K562 (cell line): ENCODE results near the gene GLT8D2. TPM values are rescaled to one million over a fixed set of nuclear protein-coding genes. Genes with fewer than 3 reads are reported as not detected.
A peak's percentile ranks its signal among the peaks of the same experiment; 100 is the strongest.

ENCODE experiments used
- ATAC-seq: fragments of 200-7000 bp; cut with Tn5 transposase; 3 replicates; pipeline ENCODE4 v1.9.1; 2020; ENCODE audit warnings: moderate library complexity
- BruUV-seq: library from RNA; stranded (reverse); fragments of 400-500 nt; replicated peaks from 2 replicates; lab custom pipeline; 2021; lab: Mats Ljungman, UMichigan
- CTCF ChIA-PET: fragments of 300-600 bp; formaldehyde crosslinking; extraction: SDS; loops from one replicate; lab custom pipeline; 2021; ENCODE audit warnings: low intra/inter-chr PET ratio; lab: Yijun Ruan, JAX
- POLR2A ChIA-PET: fragments of 300-600, 350-650 bp; sonication (Branson Sonifier 250); formaldehyde crosslinking; extraction: SDS; loops from one replicate; lab custom pipeline; 2021; ENCODE audit warnings: antibody characterized with exemption, inconsistent platforms; lab: Yijun Ruan, JAX
- DNase-seq, 4 experiments: peaks; one replicate each; pipeline versions ENCODE4 v3.0.0 to v3.0.0-alpha.2; 2011 to 2018; ENCODE audit warnings: low spot score in 3 of 4, mixed read lengths in 3 of 4; ENCODE audit errors: extremely low read depth in 1 of 4
- FAIRE-seq: peaks from 2 replicates; lab custom pipeline; 2011; peaks lifted over from hg19 to GRCh38; lab: Jason Lieb, UNC
- H2AFZ ChIP-seq: 2 replicates; pipeline ENCODE4 v1.6.0; 2011; ENCODE audit warnings: low read depth, low read length, control low read depth, inconsistent platforms
- H3K27ac ChIP-seq: fragments of 200-600 bp; 3 replicates; pipeline ENCODE4 v1.8.0; 2011; ENCODE audit warnings: low read depth, mild to moderate bottlenecking, control low read depth, inconsistent platforms, low read length, moderate library complexity, mixed read lengths; ENCODE audit errors: extremely low read depth
- H3K27me3 ChIP-seq, 2 experiments: fragments of 300-600 bp in 1 of 2; 2 replicates in 1 of 2; 3 replicates in 1 of 2; pipeline versions ENCODE4 v1.6.0 to v1.8.0; 2011; ENCODE audit warnings: inconsistent platforms in 2 of 2, low read length in 2 of 2, mild to moderate bottlenecking in 1 of 2, mixed read lengths in 1 of 2, moderate library complexity in 1 of 2; ENCODE audit not compliant: control insufficient read depth in 2 of 2, insufficient read depth in 2 of 2
- H3K36me3 ChIP-seq: fragments of 300-600 bp; 3 replicates; pipeline ENCODE4 v1.8.0; 2011; ENCODE audit warnings: mild to moderate bottlenecking, low read length, inconsistent platforms; ENCODE audit not compliant: control insufficient read depth, insufficient read depth
- H3K4me1 ChIP-seq, 2 experiments: fragments of 200-600 bp in 1 of 2; replicated peaks in 1 of 2; 2 replicates in 1 of 2; 3 replicates in 1 of 2; pipeline versions ENCODE4 v1.5.1 to v1.8.0; 2011; ENCODE audit warnings: inconsistent platforms in 2 of 2, low read length in 2 of 2, mild to moderate bottlenecking in 1 of 2, mixed read lengths in 1 of 2, moderate library complexity in 1 of 2; ENCODE audit not compliant: control insufficient read depth in 2 of 2, insufficient read depth in 2 of 2
- H3K4me2 ChIP-seq: 2 replicates; pipeline ENCODE4 v1.6.1; 2011; ENCODE audit warnings: low read length, control low read depth, inconsistent platforms, mixed read lengths; ENCODE audit not compliant: insufficient read depth
- H3K4me3 ChIP-seq: fragments of 200-600 bp; sonication (generic), shearing (Covaris generic); 2 replicates; pipeline ENCODE4 v1.5.1; 2016; ENCODE audit warnings: control low read depth, inconsistent platforms
- H3K79me2 ChIP-seq: fragments of 200-600 bp; 3 replicates; pipeline ENCODE4 v1.8.0; 2011; ENCODE audit warnings: low read length, inconsistent platforms; ENCODE audit not compliant: control insufficient read depth, insufficient read depth
- H3K9ac ChIP-seq, 2 experiments: 2 replicates each; pipeline versions ENCODE4 v1.6.0 to v1.6.1; 2011; ENCODE audit warnings: low read depth in 2 of 2, low read length in 2 of 2, control low read depth in 1 of 2, inconsistent platforms in 1 of 2, mild to moderate bottlenecking in 1 of 2, mixed read lengths in 1 of 2; ENCODE audit not compliant: insufficient read depth in 1 of 2
- H3K9me1 ChIP-seq: one replicate; pipeline ENCODE4 v1.6.0; 2011; ENCODE audit warnings: inconsistent platforms, mild to moderate bottlenecking, low read length, moderate library complexity; ENCODE audit not compliant: control insufficient read depth, insufficient read depth
- H3K9me3 ChIP-seq: replicated peaks from 2 replicates; pipeline ENCODE4 v1.5.1; 2011; ENCODE audit warnings: low read depth, low read length, inconsistent platforms; ENCODE audit not compliant: control insufficient read depth, insufficient read depth
- H4K20me1 ChIP-seq: replicated peaks from 2 replicates; pipeline ENCODE4 v1.6.1; 2011; ENCODE audit warnings: low read length, inconsistent platforms, mixed read lengths; ENCODE audit not compliant: control insufficient read depth, insufficient read depth
- CBX8 ChIP-seq: fragments of 200-600 bp; sonication (generic); IDR thresholded peaks from 2 replicates; pipeline ENCODE4 v1.6.1; 2012; ENCODE audit warnings: borderline replicate concordance, mixed run types, low read depth, mild to moderate bottlenecking, moderate library complexity, mixed read lengths, low read length, control low read depth, inconsistent platforms; ENCODE audit not compliant: poor library complexity, severe bottlenecking; ENCODE audit errors: extremely low read depth
- ESRRA ChIP-seq: fragments of 450-650 bp; IDR thresholded peaks from 2 replicates; pipeline ENCODE4 v1.6.1; 2014; ENCODE audit warnings: low read depth, mild to moderate bottlenecking, moderate library complexity, borderline replicate concordance
- SMAD3 ChIP-seq: fragments of 450-650 bp; formaldehyde crosslinking; conservative IDR thresholded peaks from 2 replicates; pipeline ENCODE4 v1.4.0; 2020; ENCODE audit warnings: mild to moderate bottlenecking
- ZNF584 ChIP-seq: fragments of 200-800 bp; sonication (Bioruptor generic); IDR thresholded peaks from 2 replicates; pipeline ENCODE4 v1.6.1; 2016; ENCODE audit warnings: low read depth, mild to moderate bottlenecking, missing genetic modification characterization, missing compliant biosample characterization
- ZNF589 ChIP-seq: fragments of 200-800 bp; sonication (Bioruptor generic); IDR thresholded peaks from 2 replicates; pipeline ENCODE4 v1.6.1; 2016; ENCODE audit warnings: low read depth, missing genetic modification characterization, missing compliant biosample characterization
- WGBS: fragments of 100-300 bp; shearing (Covaris generic); methylation state at CpG from one replicate; pipeline ENCODE4 v1.1.6; 2016; ENCODE audit warnings: low coverage, mixed read lengths; ENCODE audit not compliant: insufficient coverage; ENCODE audit errors: missing lambda C conversion rate; 5-methylcytosine and 5-hydroxymethylcytosine counted together
- in situ Hi-C: fragments of 300-500 bp; cut with MboI; formaldehyde crosslinking; loops from 4 replicates; pipeline ENCODE4 v1.15.0; 2018; ENCODE audit warnings: inconsistent platforms, mixed read lengths
- intact Hi-C: fragments of 100-400 bp; cut with micrococcal nuclease; formaldehyde crosslinking; loops from 2 replicates; pipeline ENCODE4 v1.14.2; 2022
- polyA plus RNA-seq, 8 experiments: library from polyadenylated mRNA; depleted of rRNA in 4 of 8; stranded (reverse) in 5 of 8; unstranded in 3 of 8; fragments of >200 nt; fragmentation: Nextera tagmentation in 2 of 8; fragmentation: Illumina TruSeq in 1 of 8; extraction: Ambion mirVana in 2 of 8; extraction: Trizol in 1 of 8; gene quantifications; 2 replicates each; pipeline versions ENCODE4 v1.2.1 to v1.2.3, GENCODE V29; 2011 to 2014; ENCODE audit warnings: inconsistent platforms in 1 of 8, missing spikeins in 1 of 8
- total RNA-seq, 7 experiments: library from RNA; depleted of rRNA in 6 of 7; stranded (reverse); fragments of >200 nt in 6 of 7; fragmentation: Illumina TruSeq in 2 of 7; extraction: Trizol in 2 of 7; gene quantifications; 2 replicates each; pipeline versions ENCODE4 v1.2.1 to v1.2.3, GENCODE V29; 2011 to 2021; ENCODE audit warnings: low replicate concordance in 1 of 7

The GLT8D2 gene
- total and polyA plus RNA-seq, 9 of the 15 experiments (the other 6 are each of a cell fraction or from before 2014, with no cell fraction given) = 0.18 to 0.27 (median 0.18) TPM; not detected in 6

- H3K27ac ChIP-seq = no peak overlapping the region
- in situ Hi-C loops = no loop called here
- H3K27me3 ChIP-seq = no peaks in the 10 kb centered on the region
- ChIA-PET POLR2A (interaction anchor here (1.0 to 1.1 kb wide), 2 partner anchors 10 to 13 kb away, joined by 3 read pairs; no protein-coding TSS in a partner anchor), CTCF (no interaction called here)
- FAIRE-seq (no peak), DNase-seq (no peak), ATAC-seq (no peak; the same call in 1 of the 3 replicates)
- no peaks in the 10 kb centered on the region for H3K36me3 ChIP-seq
- intact Hi-C loops = no loop called here
- H3K79me2 ChIP-seq = no peaks in the 10 kb centered on the region
- H3K9ac ChIP-seq = no peak overlapping the region
- H3K4me2 ChIP-seq = peak overlapping the region; percentile 35
- H3K4me1 ChIP-seq = peaks cover 0 to 12% of the 10 kb centered on the region in 2 experiments; a peak in 3 of 5 replicates
- no TSS peak for BruUV-seq
- peak overlapping the region; percentile 83 for H2AFZ ChIP-seq
- TF ChIP-seq ZNF584 (0 out of 2 replicates have a peak, but pooled peaks have one; percentile 45), ZNF589 (CRISPR knock-in tag) (0 out of 2 replicates have a peak, but pooled peaks have one; percentile 36), SMAD3 (CRISPR knock-in tag) (no peak)
- no peaks in the 10 kb centered on the region for H4K20me1 ChIP-seq
- no peaks in the 10 kb centered on the region; the same call in 1 of the 2 replicates for H3K9me3 ChIP-seq
- 40% methylated on average over 2 of the region's 2 CpGs for WGBS
- H3K9me1 ChIP-seq = no peaks in the 10 kb centered on the region
- no peak overlapping the region for H3K4me3 ChIP-seq
Observed at GRCh38 chr12:104010606-104011169, 39.3 kb downstream of the GLT8D2 start.

- Histone ChIP-seq H3K9me1 (no peaks in the 10 kb centered on the region), H3K36me3 (no peaks in the 10 kb centered on the region), H3K4me3 (no peak overlapping the region), H3K4me1 (peaks cover 0 to 12% of the 10 kb centered on the region in 2 experiments; a peak in 3 of 5 replicates), H3K9ac (no peak overlapping the region), H3K79me2 (no peaks in the 10 kb centered on the region), H4K20me1 (no peaks in the 10 kb centered on the region), H3K9me3 (no peaks in the 10 kb centered on the region; the same call in 1 of the 2 replicates), H3K27ac (no peak overlapping the region), H3K4me2 (no peak overlapping the region), H2AFZ (no peak overlapping the region), H3K27me3 (no peaks in the 10 kb centered on the region)
- 57% methylated on average over 4 of the region's 4 CpGs for WGBS
- in situ Hi-C loops = no loop called here
- ChIA-PET CTCF (no interaction called here), POLR2A (interaction anchor here (1.1 kb wide), 1 partner anchor 11 kb away, joined by 3 read pairs; no protein-coding TSS in a partner anchor)
- no peak for ATAC-seq
- no peak for FAIRE-seq
- no peak for DNase-seq
- intact Hi-C loops = no loop called here
- BruUV-seq = no TSS peak
- TF ChIP-seq CBX8 (no peak), ESRRA (no peak)
Observed at GRCh38 chr12:104010121-104010520, 39.9 kb downstream of the GLT8D2 start.
